Suprapubic skin (tissue), 4 donors: ENCODE measurements around the gene HSPB9. TPM values are rescaled to one million over a fixed set of nuclear protein-coding genes. Genes with fewer than 3 reads are reported as not detected.

Source experiments
- DNase-seq, 2 donors: peaks; one replicate each; pipeline ENCODE4 v3.0.0-alpha.2; 2019; ENCODE audit warnings: low spot score in 2 of 2
- H3K27ac ChIP-seq: fragments of 200-600 bp; sonication (generic); one replicate; pipeline ENCODE4 v1.5.1; 2019
- H3K27me3 ChIP-seq: fragments of 200-600 bp; sonication (generic); one replicate; pipeline ENCODE4 v1.5.1; 2019
- H3K36me3 ChIP-seq: fragments of 200-600 bp; sonication (generic); one replicate; pipeline ENCODE4 v1.5.1; 2019
- H3K4me1 ChIP-seq: fragments of 200-600 bp; sonication (generic); one replicate; pipeline ENCODE4 v1.5.1; 2019
- H3K4me3 ChIP-seq: fragments of 200-600 bp; sonication (generic); one replicate; pipeline ENCODE4 v1.5.1; 2019; ENCODE audit warnings: mild to moderate bottlenecking
- H3K9me3 ChIP-seq: fragments of 200-600 bp; sonication (generic); one replicate; pipeline ENCODE4 v1.5.1; 2019
- EP300 ChIP-seq: sonication (generic); formaldehyde crosslinking; IDR thresholded peaks from one replicate; pipeline ENCODE4 v1.6.1; 2017; ENCODE audit warnings: antibody characterized with exemption
- POLR2A ChIP-seq, 2 donors: fragments of 450-650 bp; IDR thresholded peaks; one replicate each; pipeline ENCODE4 v1.6.1; 2017; ENCODE audit warnings: antibody characterized with exemption in 2 of 2, mild to moderate bottlenecking in 2 of 2, moderate library complexity in 2 of 2
- POLR2AphosphoS5 ChIP-seq, 3 donors: sonication (generic); formaldehyde crosslinking; IDR thresholded peaks; one replicate each; pipeline ENCODE4 v1.6.1; 2017; ENCODE audit warnings: antibody characterized with exemption in 3 of 3
- WGBS: methylation state at CpG from one replicate; pipeline ENCODE4 v1.1.5; 2018; 5-methylcytosine and 5-hydroxymethylcytosine counted together
- total RNA-seq, 4 donors: library from RNA; depleted of rRNA; stranded (reverse); fragments of >200 nt; gene quantifications; one replicate each; pipeline ENCODE4 v1.1.0, GENCODE V29; 2016
- TF ChIP-seq, protein P1 (sequence below), 2 donors: fragments of 200-600 bp in 1 of 2; fragments of 450-650 bp in 1 of 2; sonication (generic) in 1 of 2; IDR thresholded peaks; one replicate each; pipeline ENCODE4 v1.5.1; 2016 to 2019; ENCODE audit warnings: antibody characterized with exemption in 2 of 2, mild to moderate bottlenecking in 1 of 2, moderate library complexity in 1 of 2

HSPB9 gene
- total RNA-seq, 4 donors from 2014 or later: 0.31 to 0.48 TPM; not detected in 2

DNA sequence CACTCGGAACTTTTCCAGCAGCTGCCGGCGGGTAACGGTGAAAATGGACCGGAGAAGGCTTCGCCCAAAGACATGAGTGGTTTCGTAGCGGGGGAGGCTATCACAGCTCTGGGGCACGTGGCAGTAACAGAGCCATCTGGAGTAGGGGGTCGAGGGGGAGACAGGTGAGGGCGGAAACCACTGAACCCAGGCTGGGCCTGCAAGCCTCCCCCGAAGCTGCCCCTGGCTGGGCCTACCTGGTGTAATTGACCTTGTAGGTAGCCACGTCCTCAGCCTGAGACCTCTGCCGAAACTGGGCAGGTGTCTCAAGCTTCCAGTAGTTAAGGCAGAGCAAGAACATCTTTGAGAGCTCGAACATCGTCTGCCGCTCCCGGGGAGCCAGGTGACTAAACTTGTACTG lies 3.3 kb upstream of the HSPB9 start:
- Histone ChIP-seq H3K27me3 (no peaks in the 10 kb centered on the region), H3K4me3 (no peak overlapping the region), H3K4me1 (peaks cover 45% of the 10 kb centered on the region), H3K9me3 (no peaks in the 10 kb centered on the region), H3K27ac (no peak overlapping the region), H3K36me3 (peaks cover 4% of the 10 kb centered on the region)
- WGBS: 90% methylated on average over 18 of the region's 18 CpGs
- DNase-seq: no peak
- no peak for TF ChIP-seq POLR2AphosphoS5 (IDR thresholded peaks at IDR 0.05)

- Histone ChIP-seq H3K9me3 (no peaks in the 10 kb centered on the region), H3K27ac (no peak overlapping the region), H3K27me3 (no peaks in the 10 kb centered on the region), H3K36me3 (peaks cover 12% of the 10 kb centered on the region), H3K4me3 (peak overlapping the region; percentile 77), H3K4me1 (peaks cover 45% of the 10 kb centered on the region)
- no peak for DNase-seq
- 40% methylated on average over 7 of the region's 7 CpGs for WGBS
- TF ChIP-seq, protein P1, sequence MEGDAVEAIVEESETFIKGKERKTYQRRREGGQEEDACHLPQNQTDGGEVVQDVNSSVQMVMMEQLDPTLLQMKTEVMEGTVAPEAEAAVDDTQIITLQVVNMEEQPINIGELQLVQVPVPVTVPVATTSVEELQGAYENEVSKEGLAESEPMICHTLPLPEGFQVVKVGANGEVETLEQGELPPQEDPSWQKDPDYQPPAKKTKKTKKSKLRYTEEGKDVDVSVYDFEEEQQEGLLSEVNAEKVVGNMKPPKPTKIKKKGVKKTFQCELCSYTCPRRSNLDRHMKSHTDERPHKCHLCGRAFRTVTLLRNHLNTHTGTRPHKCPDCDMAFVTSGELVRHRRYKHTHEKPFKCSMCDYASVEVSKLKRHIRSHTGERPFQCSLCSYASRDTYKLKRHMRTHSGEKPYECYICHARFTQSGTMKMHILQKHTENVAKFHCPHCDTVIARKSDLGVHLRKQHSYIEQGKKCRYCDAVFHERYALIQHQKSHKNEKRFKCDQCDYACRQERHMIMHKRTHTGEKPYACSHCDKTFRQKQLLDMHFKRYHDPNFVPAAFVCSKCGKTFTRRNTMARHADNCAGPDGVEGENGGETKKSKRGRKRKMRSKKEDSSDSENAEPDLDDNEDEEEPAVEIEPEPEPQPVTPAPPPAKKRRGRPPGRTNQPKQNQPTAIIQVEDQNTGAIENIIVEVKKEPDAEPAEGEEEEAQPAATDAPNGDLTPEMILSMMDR (IDR thresholded peaks at IDR 0.05): no peak
- TF ChIP-seq POLR2AphosphoS5 (IDR thresholded peaks at IDR 0.05) (no peak), EP300 (no peak), POLR2A (IDR thresholded peaks at IDR 0.05) (no peak)
Observed at GRCh38 chr17:42120161-42120769, 2.3 kb upstream of the HSPB9 start.

DNA sequence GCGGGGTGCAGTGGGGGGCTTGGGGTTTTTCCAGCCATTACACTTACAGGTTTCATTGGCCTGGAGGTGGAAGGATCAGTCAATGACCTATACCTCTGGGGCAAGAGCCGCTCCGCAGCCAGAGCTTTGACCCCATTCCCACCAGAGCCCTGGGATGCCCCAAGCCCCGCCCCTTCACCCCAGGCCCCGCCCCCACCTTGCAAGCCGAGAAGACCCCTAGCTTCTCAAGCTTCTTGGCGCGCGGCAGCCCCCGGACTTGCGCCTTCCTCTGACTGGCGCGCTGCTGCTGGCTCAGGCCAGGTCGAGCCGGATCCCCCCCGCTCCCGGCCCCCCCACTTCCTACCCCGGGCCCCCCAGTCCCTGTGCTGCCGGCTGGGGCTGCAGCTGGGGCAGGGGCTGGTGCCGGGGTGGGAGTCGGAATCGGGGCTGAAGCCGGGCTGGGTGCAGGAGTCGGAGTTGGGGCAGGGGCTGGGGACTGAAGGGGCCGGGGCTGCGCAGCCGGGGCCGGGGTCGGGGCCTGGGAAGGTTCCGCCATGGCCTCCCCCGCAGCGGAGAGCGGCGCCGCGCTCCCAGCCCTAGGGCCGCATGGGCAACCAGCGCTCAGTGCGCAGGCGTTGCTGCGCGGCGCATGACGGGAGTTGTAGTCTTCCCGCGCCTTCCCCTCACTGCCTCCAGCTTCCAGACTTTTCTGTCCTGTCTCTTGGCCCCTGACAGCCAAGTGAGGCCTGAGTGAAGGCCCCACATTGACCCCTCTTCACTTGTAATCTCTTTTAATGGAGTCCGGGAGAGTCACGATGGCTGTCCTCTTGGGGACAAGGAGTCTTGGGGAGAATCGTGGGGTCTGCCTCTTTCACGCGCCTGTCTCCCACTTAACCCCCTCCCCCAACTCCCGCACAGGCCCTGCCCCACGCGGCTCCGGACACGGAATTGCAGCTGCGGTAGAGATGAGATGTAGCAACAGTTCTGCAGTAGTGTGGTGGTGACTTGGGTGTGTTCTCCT lies 1.5 kb upstream of the HSPB9 start, which contains the start of gene KAT2A:
Gene KAT2A, minus strand, starts transcription at position 598 of the 1,000 bp plus-strand sequence. Its CDS starts 63 bp downstream, at position 535.
- H3K4me1 ChIP-seq: peaks cover 45% of the 10 kb centered on the region
- H3K27me3 ChIP-seq: no peaks in the 10 kb centered on the region
- no peak within 1 kb of the TSS for H3K27ac ChIP-seq
- no peaks in the 10 kb centered on the region for H3K9me3 ChIP-seq
- WGBS: 10% methylated on average over 24 of the region's 57 CpGs
- peak within 1 kb of the TSS; percentile 77 for H3K4me3 ChIP-seq
- TF ChIP-seq EP300 (no peak), POLR2AphosphoS5 (IDR thresholded peaks at IDR 0.05) (no peak), POLR2A (IDR thresholded peaks at IDR 0.05) (no peak)
- TF ChIP-seq, protein P1 (IDR thresholded peaks at IDR 0.05): no peak
- no peak for DNase-seq
- peaks cover 20% of the 10 kb centered on the region for H3K36me3 ChIP-seq

DNA sequence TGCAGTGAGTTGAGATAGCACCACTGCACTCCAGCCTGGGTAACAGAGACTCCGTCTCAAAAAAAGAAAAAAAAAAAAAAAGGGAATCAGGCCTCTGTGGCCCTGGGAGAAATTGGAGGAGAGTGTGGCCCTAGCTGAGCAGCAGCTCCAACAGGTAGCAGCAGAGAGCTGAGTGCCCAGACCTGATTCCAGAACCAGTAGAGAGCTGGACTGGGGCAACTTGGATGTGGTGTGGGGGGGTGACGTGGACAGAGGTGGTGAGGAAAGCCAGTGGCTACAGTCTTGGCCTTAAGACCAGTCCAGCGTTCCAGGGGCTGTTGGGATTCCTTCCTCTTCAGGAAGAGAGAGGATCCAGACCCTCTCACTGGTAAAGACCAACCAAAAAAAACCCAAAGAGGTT lies 1.7 kb downstream of the HSPB9 start:
- peaks cover 48% of the 10 kb centered on the region for H3K36me3 ChIP-seq
- 86% methylated on average over 3 of the region's 3 CpGs for WGBS

GRCh38 chr17:42125565-42125964 lies 3.0 kb downstream of the HSPB9 start:
- H3K9me3 ChIP-seq: no peaks in the 10 kb centered on the region
- no peak for TF ChIP-seq EP300
- TF ChIP-seq, protein P1 (IDR thresholded peaks at IDR 0.05): no peak
- TF ChIP-seq POLR2AphosphoS5 (IDR thresholded peaks at IDR 0.05): no peak
- H3K36me3 ChIP-seq: peaks cover 60% of the 10 kb centered on the region
- no peaks in the 10 kb centered on the region for H3K27me3 ChIP-seq
- H3K4me3 ChIP-seq: no peak overlapping the region
- DNase-seq: no peak
- no peak overlapping the region for H3K27ac ChIP-seq
- WGBS: 71% methylated on average over 6 of the region's 12 CpGs
- H3K4me1 ChIP-seq: peaks cover 31% of the 10 kb centered on the region

More for the DNA sequence above, 1.7 kb downstream of the HSPB9 start:
- H3K27me3 ChIP-seq: no peaks in the 10 kb centered on the region
- TF ChIP-seq EP300: no peak
- TF ChIP-seq POLR2AphosphoS5 (IDR thresholded peaks at IDR 0.05): no peak
- no peak for TF ChIP-seq POLR2A (IDR thresholded peaks at IDR 0.05)
- TF ChIP-seq, protein P1 (IDR thresholded peaks at IDR 0.05): no peak
- no peak overlapping the region for H3K27ac ChIP-seq
- H3K4me1 ChIP-seq: peaks cover 35% of the 10 kb centered on the region
- H3K9me3 ChIP-seq: no peaks in the 10 kb centered on the region
- H3K4me3 ChIP-seq: no peak overlapping the region
- no peak for DNase-seq
